H1 (cell line): ENCODE data around the gene NECTIN1. TPM values are rescaled to one million over a fixed set of nuclear protein-coding genes. Genes with fewer than 3 reads are reported as not detected.

ENCODE experiments used
- CTCF ChIA-PET: fragments of 300-600 bp; sonication (Branson Sonifier 250); formaldehyde crosslinking; loops from one replicate; lab custom pipeline; 2021; ENCODE audit not compliant: partially characterized antibody; lab: Charles Lee
- POLR2A ChIA-PET: fragments of 300-600 bp; sonication (Branson Sonifier 250); formaldehyde crosslinking; loops from one replicate; lab custom pipeline; 2021; ENCODE audit warnings: inconsistent platforms; ENCODE audit not compliant: partially characterized antibody; lab: Charles Lee
- DNase-seq, 2 experiments: peaks; one replicate each; pipeline versions ENCODE4 v3.0.0 to v3.0.0-alpha.2; 2010 to 2022; ENCODE audit warnings: low spot score in 2 of 2, low read depth in 1 of 2, mixed read lengths in 1 of 2
- FAIRE-seq: peaks from 2 replicates; lab custom pipeline; 2011; peaks lifted over from hg19 to GRCh38; lab: Jason Lieb, UNC
- H2AFZ ChIP-seq: 2 replicates; pipeline ENCODE4 v1.8.1; 2012; ENCODE audit warnings: low read length, inconsistent platforms
- H2AK5ac ChIP-seq: 2 replicates; pipeline ENCODE4 v1.6.1; 2013; ENCODE audit warnings: low read depth, low read length
- H2BK120ac ChIP-seq: replicated peaks from 2 replicates; pipeline ENCODE3; 2013; ENCODE audit warnings: low read depth, low read length, inconsistent platforms
- H2BK12ac ChIP-seq: 2 replicates; pipeline ENCODE4 v1.6.1; 2013; ENCODE audit warnings: low read depth, low read length
- H2BK15ac ChIP-seq: 2 replicates; pipeline ENCODE4 v1.6.1; 2013; ENCODE audit warnings: low read length
- H2BK20ac ChIP-seq: 2 replicates; pipeline ENCODE4 v1.6.1; 2013; ENCODE audit warnings: low read length
- H2BK5ac ChIP-seq: 2 replicates; pipeline ENCODE4 v1.6.1; 2013; ENCODE audit warnings: low read depth, low read length
- H3K14ac ChIP-seq: 2 replicates; pipeline ENCODE4 v1.6.1; 2013; ENCODE audit warnings: inconsistent platforms; ENCODE audit not compliant: insufficient read length
- H3K18ac ChIP-seq: 2 replicates; pipeline ENCODE4 v1.6.1; 2013; ENCODE audit warnings: low read length; ENCODE audit errors: extremely low read depth
- H3K23ac ChIP-seq: 2 replicates; pipeline ENCODE4 v1.6.1; 2013; ENCODE audit warnings: inconsistent platforms; ENCODE audit not compliant: insufficient read length
- H3K23me2 ChIP-seq: 2 replicates; pipeline ENCODE4 v1.6.1; 2013; ENCODE audit warnings: low read depth, low read length
- H3K27ac ChIP-seq: 2 replicates; pipeline ENCODE4 v1.6.1; 2011; ENCODE audit warnings: low read depth, low read length, inconsistent platforms
- H3K27me3 ChIP-seq, 4 experiments: replicated peaks in 1 of 4; 1 replicate in 1 of 4; 2 replicates in 3 of 4; pipeline versions ENCODE4 v1.6.1 to v1.8.1; 2011 to 2013; ENCODE audit warnings: low read length in 3 of 4, mild to moderate bottlenecking in 3 of 4, inconsistent platforms in 2 of 4, mixed read lengths in 2 of 4, moderate library complexity in 1 of 4; ENCODE audit not compliant: control insufficient read depth in 3 of 4, insufficient read depth in 3 of 4; ENCODE audit errors: extremely low read depth in 1 of 4
- H3K36me3 ChIP-seq, 4 experiments: 2 replicates each; pipeline versions ENCODE4 v1.6.1 to v1.8.1; 2011 to 2013; ENCODE audit warnings: mild to moderate bottlenecking in 4 of 4, low read length in 3 of 4, moderate library complexity in 2 of 4, control low read depth in 1 of 4, inconsistent platforms in 1 of 4; ENCODE audit not compliant: insufficient read depth in 4 of 4, control insufficient read depth in 2 of 4
- H3K4ac ChIP-seq: replicated peaks from 2 replicates; pipeline ENCODE3; 2013; ENCODE audit warnings: low read length, low read depth, mixed read lengths, inconsistent platforms; ENCODE audit not compliant: insufficient read length
- H3K4me1 ChIP-seq, 4 experiments: replicated peaks in 1 of 4; 1 replicate in 1 of 4; 2 replicates in 3 of 4; pipeline versions ENCODE4 v1.6.1 to v1.8.1; 2011 to 2013; ENCODE audit warnings: low read length in 3 of 4, inconsistent platforms in 2 of 4, mixed read lengths in 1 of 4; ENCODE audit not compliant: insufficient read depth in 4 of 4, control insufficient read depth in 3 of 4
- H3K4me2 ChIP-seq, 2 experiments: 2 replicates each; pipeline versions ENCODE4 v1.6.1 to v1.8.1; 2011 to 2013; ENCODE audit warnings: low read depth in 2 of 2, low read length in 2 of 2, control low read depth in 1 of 2, inconsistent platforms in 1 of 2, mild to moderate bottlenecking in 1 of 2; ENCODE audit not compliant: insufficient read depth in 1 of 2
- H3K4me3 ChIP-seq, 4 experiments: fragments of 200-600, 300-600 bp in 1 of 4; sonication (generic), shearing (Covaris generic), sonication (Bioruptor Twin) in 1 of 4; 2 replicates each; pipeline versions ENCODE4 v1.5.1 to v1.8.1; 2011 to 2016; ENCODE audit warnings: low read length in 4 of 4, low read depth in 3 of 4, control low read depth in 2 of 4, inconsistent platforms in 2 of 4, mild to moderate bottlenecking in 2 of 4, mixed read lengths in 1 of 4, moderate library complexity in 1 of 4; ENCODE audit not compliant: insufficient read depth in 2 of 4; ENCODE audit errors: extremely low read depth in 1 of 4
- H3K56ac ChIP-seq: replicated peaks from 2 replicates; pipeline ENCODE3; 2013; ENCODE audit warnings: low read depth, mild to moderate bottlenecking, mixed read lengths, low read length, inconsistent platforms; ENCODE audit not compliant: insufficient read length
- H3K79me1 ChIP-seq: 2 replicates; pipeline ENCODE4 v1.6.1; 2013; ENCODE audit warnings: low read depth, low read length, control low read depth
- H3K79me2 ChIP-seq, 2 experiments: 2 replicates each; pipeline versions ENCODE4 v1.6.1 to v1.8.1; 2012 to 2013; ENCODE audit warnings: low read length in 2 of 2, mild to moderate bottlenecking in 2 of 2, inconsistent platforms in 1 of 2; ENCODE audit not compliant: insufficient read depth in 2 of 2, control insufficient read depth in 1 of 2
- H3K9ac ChIP-seq, 4 experiments: replicated peaks in 1 of 4; 1 replicate in 1 of 4; 2 replicates in 3 of 4; pipeline versions ENCODE4 v1.6.1 to v1.8.1; 2011 to 2013; ENCODE audit warnings: low read depth in 3 of 4, low read length in 3 of 4, control low read depth in 2 of 4, mild to moderate bottlenecking in 2 of 4, moderate library complexity in 2 of 4, inconsistent platforms in 1 of 4; ENCODE audit errors: extremely low read depth in 1 of 4
- H3K9me3 ChIP-seq, 2 experiments: 2 replicates each; pipeline versions ENCODE4 v1.6.1 to v1.8.1; 2012 to 2013; ENCODE audit warnings: mild to moderate bottlenecking in 2 of 2, moderate library complexity in 2 of 2, control low read depth in 1 of 2, inconsistent platforms in 1 of 2, low read depth in 1 of 2, low read length in 1 of 2, mixed read lengths in 1 of 2; ENCODE audit not compliant: insufficient read depth in 2 of 2
- H4K20me1 ChIP-seq, 2 experiments: replicated peaks in 1 of 2; 2 replicates each; pipeline versions ENCODE3 to v1.8.1; 2011 to 2013; ENCODE audit warnings: inconsistent platforms in 2 of 2, low read length in 2 of 2, mild to moderate bottlenecking in 1 of 2; ENCODE audit not compliant: insufficient read depth in 2 of 2, control insufficient read depth in 1 of 2
- H4K5ac ChIP-seq: 2 replicates; pipeline ENCODE4 v1.6.1; 2013; ENCODE audit warnings: low read length, low read depth, mixed read lengths, inconsistent platforms; ENCODE audit not compliant: insufficient read length
- H4K8ac ChIP-seq: 2 replicates; pipeline ENCODE4 v1.8.0; 2013; ENCODE audit warnings: mild to moderate bottlenecking, moderate library complexity, low read length, inconsistent platforms; ENCODE audit not compliant: insufficient read depth; ENCODE audit errors: extremely low read depth
- H4K91ac ChIP-seq: replicated peaks from 2 replicates; pipeline ENCODE3; 2013; ENCODE audit warnings: low read length, mixed read lengths, inconsistent platforms; ENCODE audit not compliant: insufficient read length
- BACH1 ChIP-seq: IDR thresholded peaks from 2 replicates; pipeline ENCODE4 v1.6.1; 2012; ENCODE audit warnings: low read length, improper control_type of control experiment
- BCL11A ChIP-seq, 2 experiments: IDR thresholded peaks; one replicate each; pipeline ENCODE4 v1.6.1; 2011; ENCODE audit warnings: low read depth in 2 of 2, low read length in 2 of 2, mild to moderate bottlenecking in 2 of 2
- CBX5 ChIP-seq: fragments of 300-800, 300-1000 bp; sonication (generic); IDR thresholded peaks from 2 replicates; pipeline ENCODE4 v1.7.1; 2016; ENCODE audit warnings: antibody characterized with exemption, low read length, low read depth
- CBX8 ChIP-seq: fragments of 300-800, 300-1000 bp; sonication (generic); IDR thresholded peaks from 2 replicates; pipeline ENCODE4 v1.7.1; 2016; ENCODE audit warnings: low read depth, low read length, borderline replicate concordance
- CHD2 ChIP-seq: IDR thresholded peaks from 2 replicates; pipeline ENCODE4 v1.6.1; 2012; ENCODE audit warnings: low read length, improper control_type of control experiment
- JUND ChIP-seq: IDR thresholded peaks from 2 replicates; pipeline ENCODE4 v1.6.1; 2011; ENCODE audit warnings: mild to moderate bottlenecking, improper control_type of control experiment, low read length
- KDM4A ChIP-seq: IDR thresholded peaks from one replicate; pipeline ENCODE4 v1.7.1; 2012; ENCODE audit warnings: low read depth, mild to moderate bottlenecking, moderate library complexity, low read length, inconsistent platforms; ENCODE audit not compliant: severe bottlenecking
- POLR2AphosphoS5 ChIP-seq: IDR thresholded peaks from 2 replicates; pipeline ENCODE4 v1.6.1; 2011; ENCODE audit warnings: low read depth, low read length
- RBBP5 ChIP-seq: IDR thresholded peaks from 2 replicates; pipeline ENCODE4 v1.7.1; 2012; ENCODE audit warnings: low read depth, mild to moderate bottlenecking, inconsistent platforms, low read length, moderate library complexity, borderline replicate concordance
- SIX5 ChIP-seq: IDR thresholded peaks from 2 replicates; pipeline ENCODE4 v1.6.1; 2011; ENCODE audit warnings: mild to moderate bottlenecking, low read depth, low read length
- SRF ChIP-seq: IDR thresholded peaks from 2 replicates; pipeline ENCODE4 v1.6.1; 2011; ENCODE audit warnings: mild to moderate bottlenecking, low read depth, low read length, moderate library complexity
- SUZ12 ChIP-seq: fragments of 200-600 bp; sonication (generic); IDR thresholded peaks from 2 replicates; pipeline ENCODE4 v1.6.1; 2012; ENCODE audit warnings: mild to moderate bottlenecking, inconsistent platforms, low read length, moderate library complexity, mixed read lengths
- TAF1 ChIP-seq: IDR thresholded peaks from 2 replicates; pipeline ENCODE4 v1.6.1; 2011; ENCODE audit warnings: mild to moderate bottlenecking, low read depth, low read length
- ZNF274 ChIP-seq: IDR thresholded peaks from 2 replicates; pipeline ENCODE4 v1.7.0; 2012; ENCODE audit warnings: low read length, borderline replicate concordance; ENCODE audit errors: extremely low read depth
- WGBS, 2 experiments: shearing (Covaris generic) in 1 of 2; methylation state at CpG; one replicate each; pipeline versions ENCODE4 v1.1.6 to v1.1.7; 2013 to 2015; ENCODE audit warnings: low lambda C conversion rate in 2 of 2, mixed read lengths in 2 of 2, inconsistent platforms in 1 of 2, low coverage in 1 of 2, missing lambda C conversion rate in 1 of 2; ENCODE audit not compliant: insufficient replicate concordance in 2 of 2, insufficient coverage in 1 of 2, insufficient read length in 1 of 2; ENCODE audit errors: extremely low coverage in 1 of 2, missing lambda C conversion rate in 1 of 2; 5-methylcytosine and 5-hydroxymethylcytosine counted together
- polyA plus RNA-seq, 7 experiments: library from polyadenylated mRNA; depleted of rRNA in 3 of 7; stranded (reverse) in 5 of 7; unstranded in 2 of 7; fragments of >200 nt in 5 of 7; fragments of 200-250 nt in 2 of 7; gene quantifications; 1 replicate in 5 of 7; 2 replicates in 1 of 7; 4 replicates in 1 of 7; pipeline versions ENCODE4 v1.2.1 to v1.2.3, GENCODE V29; 2011 to 2013; ENCODE audit warnings: missing spikeins in 2 of 7, mixed read lengths in 2 of 7
- total RNA-seq: library from RNA; stranded (reverse); fragmentation: NEBNext Ultra II Directional; extraction: Animal tissue kit (Norgen Biotek cat#: 25700); gene quantifications from 2 replicates; pipeline ENCODE4 v1.2.1, GENCODE V29; 2021
- TF ChIP-seq, protein P1 (sequence below): IDR thresholded peaks from 2 replicates; pipeline ENCODE4 v1.6.1; 2012; ENCODE audit warnings: inconsistent platforms

The NECTIN1 gene
- total and polyA plus RNA-seq, 2 of the 8 experiments (the other 6 are each of a cell fraction or from before 2014, with no cell fraction given): 43.2 to 97.7 TPM

DNA sequence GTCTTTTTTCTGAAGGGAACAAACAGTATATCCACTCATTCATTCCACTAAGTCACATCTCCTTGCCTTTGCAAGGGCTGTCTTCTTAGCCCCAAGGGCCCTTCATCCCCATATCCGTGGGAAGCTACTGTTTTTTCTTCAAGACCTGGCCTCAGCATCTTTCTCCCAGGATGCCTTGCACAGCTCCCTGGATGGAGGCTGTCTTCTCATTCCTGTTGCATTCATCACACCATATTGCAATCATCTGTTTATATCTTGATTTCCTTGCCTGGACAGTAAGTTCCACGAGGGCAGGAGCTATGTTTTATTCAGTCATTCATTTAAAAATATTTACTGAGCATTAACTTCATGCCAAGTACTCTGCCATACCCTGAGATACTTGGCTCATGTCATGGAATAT, 29.3 kb upstream of the NECTIN1 start:
- no peak overlapping the region for H2BK5ac ChIP-seq
- H3K36me3 ChIP-seq: no peaks in the 10 kb centered on the region
- H3K23ac ChIP-seq: no peak overlapping the region
- no peak overlapping the region for H3K4ac ChIP-seq
- peaks cover 0 to 1% (median 0%) of the 10 kb centered on the region in 4 experiments; a peak in 3 of 7 replicates for H3K4me1 ChIP-seq
- no peak overlapping the region for H2AFZ ChIP-seq
- H3K27me3 ChIP-seq: peaks cover 0 to 9% (median 0%) of the 10 kb centered on the region in 4 experiments; a peak in 2 of 7 replicates
- no peak overlapping the region for H3K9ac ChIP-seq
- no peaks in the 10 kb centered on the region for H3K79me2 ChIP-seq
- no peak for DNase-seq
- 80% methylated on average over 2 of the region's 2 CpGs; no CpG with 5 or more reads in 1 of the 2 experiments for WGBS, 2 experiments
- H3K27ac ChIP-seq: no peak overlapping the region
- no peak overlapping the region for H2BK20ac ChIP-seq
- no peak overlapping the region for H2AK5ac ChIP-seq
- CTCF ChIA-PET: interaction anchor here (0.6 to 4.4 kb wide), 14 partner anchors 15 to 434 kb away, joined by 3 to 15 read pairs (median 3); partner anchors contain the start of gene NECTIN1
- no peak overlapping the region for H3K14ac ChIP-seq
- no peak overlapping the region for H3K18ac ChIP-seq
- no peak for FAIRE-seq
- H4K8ac ChIP-seq: no peak overlapping the region
- no peaks in the 10 kb centered on the region for H3K79me1 ChIP-seq
- H2BK15ac ChIP-seq: no peak overlapping the region
- H2BK120ac ChIP-seq: no peak overlapping the region
- H3K4me3 ChIP-seq: no peak overlapping the region
- H4K20me1 ChIP-seq: no peaks in the 10 kb centered on the region
- POLR2A ChIA-PET: interaction anchor here (0.7 kb wide), 1 partner anchor 94 kb away, joined by 5 read pairs; no protein-coding TSS in a partner anchor
- H3K4me2 ChIP-seq: no peak overlapping the region
- H3K56ac ChIP-seq: no peak overlapping the region
- H2BK12ac ChIP-seq: no peak overlapping the region
- no peak overlapping the region for H4K5ac ChIP-seq
- no peaks in the 10 kb centered on the region for H3K23me2 ChIP-seq
- no peaks in the 10 kb centered on the region for H3K9me3 ChIP-seq
- H4K91ac ChIP-seq: no peak overlapping the region
- no peak for TF ChIP-seq TAF1
- no peak for TF ChIP-seq JUND
- no peak for TF ChIP-seq BCL11A (IDR thresholded peaks at IDR 0.05; ENCODE audit: low read depth in 2 of 2, low read length in 2 of 2)
- TF ChIP-seq SUZ12: no peak
- no peak for TF ChIP-seq CBX5
- no peak for TF ChIP-seq RBBP5
- TF ChIP-seq, protein P1, sequence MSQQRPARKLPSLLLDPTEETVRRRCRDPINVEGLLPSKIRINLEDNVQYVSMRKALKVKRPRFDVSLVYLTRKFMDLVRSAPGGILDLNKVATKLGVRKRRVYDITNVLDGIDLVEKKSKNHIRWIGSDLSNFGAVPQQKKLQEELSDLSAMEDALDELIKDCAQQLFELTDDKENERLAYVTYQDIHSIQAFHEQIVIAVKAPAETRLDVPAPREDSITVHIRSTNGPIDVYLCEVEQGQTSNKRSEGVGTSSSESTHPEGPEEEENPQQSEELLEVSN: no peak
- TF ChIP-seq SIX5: no peak
- no peak for TF ChIP-seq ZNF274
- TF ChIP-seq SRF: no peak
- no peak for TF ChIP-seq KDM4A
- no peak for TF ChIP-seq POLR2AphosphoS5
- TF ChIP-seq BACH1: no peak
- no peak for TF ChIP-seq CHD2
- no peak for TF ChIP-seq CBX8
